HL-60 (cell line): ENCODE results near the gene TMEM255B.

Experiments
- DNase-seq, 2 experiments: peaks; one replicate each; pipeline ENCODE4 v3.0.0-alpha.2; 2010 to 2020; ENCODE audit warnings: low read depth in 1 of 2, low spot score in 1 of 2
- H3K27ac ChIP-seq: fragments of 250-450 bp; sonication (Bioruptor Pico); replicated peaks from 2 replicates; pipeline ENCODE4 v1.5.1; 2020; ENCODE audit warnings: mild to moderate bottlenecking, moderate library complexity
- H3K27me3 ChIP-seq: fragments of 250-450 bp; sonication (Bioruptor Pico); 2 replicates; pipeline ENCODE4 v1.5.1; 2021; ENCODE audit warnings: mild to moderate bottlenecking, moderate library complexity; ENCODE audit not compliant: insufficient read depth, poor library complexity, severe bottlenecking
- H3K4me3 ChIP-seq: replicated peaks from 2 replicates; pipeline ENCODE4 v1.5.1; 2011; ENCODE audit warnings: mild to moderate bottlenecking, control low read depth, low read length; ENCODE audit not compliant: insufficient read depth
- CTCF ChIP-seq: IDR thresholded peaks from one replicate; pipeline ENCODE4 v1.5.1; 2011; ENCODE audit warnings: low read length, control low read depth, inconsistent platforms; ENCODE audit not compliant: insufficient read depth
- GABPA ChIP-seq: IDR thresholded peaks from 2 replicates; pipeline ENCODE4 v1.6.1; 2012; ENCODE audit warnings: low read depth
- POLR2AphosphoS5 ChIP-seq: IDR thresholded peaks from 2 replicates; pipeline ENCODE4 v1.6.1; 2012; ENCODE audit warnings: low read depth
- SPI1 ChIP-seq: IDR thresholded peaks from 2 replicates; pipeline ENCODE4 v1.6.1; 2012; ENCODE audit warnings: low read depth, mild to moderate bottlenecking, borderline replicate concordance
- TF ChIP-seq, protein P1 (sequence below): IDR thresholded peaks from 2 replicates; pipeline ENCODE4 v1.6.1; 2012; ENCODE audit warnings: low read depth; ENCODE audit not compliant: insufficient replicate concordance

TMEM255B gene

DNA sequence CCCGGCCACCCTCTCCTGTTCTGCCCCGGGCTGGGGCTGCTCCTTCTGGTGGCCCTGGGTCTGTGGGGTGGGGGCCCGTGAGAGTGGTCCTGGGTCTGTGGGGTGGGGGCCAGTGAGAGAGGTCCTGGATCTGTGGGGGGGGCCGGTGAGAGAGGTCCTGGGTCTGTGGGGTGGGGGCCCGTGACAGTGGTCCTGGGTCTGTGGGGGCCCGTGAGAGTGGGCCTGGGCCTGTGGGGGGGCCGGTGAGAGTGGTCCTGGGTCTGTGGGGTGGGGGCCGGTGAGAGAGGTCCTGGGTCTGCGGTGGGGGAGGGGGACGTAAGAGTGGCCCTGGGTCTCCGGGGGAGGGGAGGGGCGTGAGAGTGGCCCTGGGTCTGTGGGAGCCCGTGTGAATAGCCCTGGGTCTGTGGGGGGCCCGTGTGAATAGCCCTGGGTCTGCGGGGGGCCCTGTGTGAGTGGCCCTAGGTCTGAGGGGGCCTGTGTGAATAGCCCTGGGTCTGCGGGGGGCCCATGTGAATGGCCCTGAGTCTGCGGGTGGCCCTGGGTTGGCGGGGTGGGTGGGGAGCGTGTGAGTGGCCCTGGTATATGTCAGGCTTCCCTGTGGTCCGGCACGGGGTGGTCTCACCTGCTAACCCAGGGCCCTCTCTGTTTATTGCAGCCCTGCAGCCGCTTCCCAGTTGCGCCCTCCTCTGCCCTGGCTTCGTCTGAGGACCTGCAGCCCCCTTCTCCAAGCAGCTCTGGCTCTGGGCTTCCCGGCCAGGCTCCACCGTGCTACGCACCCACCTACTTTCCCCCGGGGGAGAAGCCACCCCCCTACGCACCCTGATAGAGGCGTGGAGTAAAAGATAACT is 52.3 kb downstream of the TMEM255B start:
- no peak overlapping the region for H3K27ac ChIP-seq
- no peak overlapping the region for H3K4me3 ChIP-seq
- TF ChIP-seq GABPA (no peak), SPI1 (no peak), CTCF (no peak), POLR2AphosphoS5 (no peak)
- TF ChIP-seq, protein P1, sequence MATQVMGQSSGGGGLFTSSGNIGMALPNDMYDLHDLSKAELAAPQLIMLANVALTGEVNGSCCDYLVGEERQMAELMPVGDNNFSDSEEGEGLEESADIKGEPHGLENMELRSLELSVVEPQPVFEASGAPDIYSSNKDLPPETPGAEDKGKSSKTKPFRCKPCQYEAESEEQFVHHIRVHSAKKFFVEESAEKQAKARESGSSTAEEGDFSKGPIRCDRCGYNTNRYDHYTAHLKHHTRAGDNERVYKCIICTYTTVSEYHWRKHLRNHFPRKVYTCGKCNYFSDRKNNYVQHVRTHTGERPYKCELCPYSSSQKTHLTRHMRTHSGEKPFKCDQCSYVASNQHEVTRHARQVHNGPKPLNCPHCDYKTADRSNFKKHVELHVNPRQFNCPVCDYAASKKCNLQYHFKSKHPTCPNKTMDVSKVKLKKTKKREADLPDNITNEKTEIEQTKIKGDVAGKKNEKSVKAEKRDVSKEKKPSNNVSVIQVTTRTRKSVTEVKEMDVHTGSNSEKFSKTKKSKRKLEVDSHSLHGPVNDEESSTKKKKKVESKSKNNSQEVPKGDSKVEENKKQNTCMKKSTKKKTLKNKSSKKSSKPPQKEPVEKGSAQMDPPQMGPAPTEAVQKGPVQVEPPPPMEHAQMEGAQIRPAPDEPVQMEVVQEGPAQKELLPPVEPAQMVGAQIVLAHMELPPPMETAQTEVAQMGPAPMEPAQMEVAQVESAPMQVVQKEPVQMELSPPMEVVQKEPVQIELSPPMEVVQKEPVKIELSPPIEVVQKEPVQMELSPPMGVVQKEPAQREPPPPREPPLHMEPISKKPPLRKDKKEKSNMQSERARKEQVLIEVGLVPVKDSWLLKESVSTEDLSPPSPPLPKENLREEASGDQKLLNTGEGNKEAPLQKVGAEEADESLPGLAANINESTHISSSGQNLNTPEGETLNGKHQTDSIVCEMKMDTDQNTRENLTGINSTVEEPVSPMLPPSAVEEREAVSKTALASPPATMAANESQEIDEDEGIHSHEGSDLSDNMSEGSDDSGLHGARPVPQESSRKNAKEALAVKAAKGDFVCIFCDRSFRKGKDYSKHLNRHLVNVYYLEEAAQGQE: no peak
- no peaks in the 10 kb centered on the region for H3K27me3 ChIP-seq
- no peak for DNase-seq

GRCh38 chr13:113812178-113813040 is 53.4 kb downstream of the TMEM255B start:
- Histone ChIP-seq H3K27ac (no peak overlapping the region), H3K27me3 (no peaks in the 10 kb centered on the region), H3K4me3 (no peak overlapping the region)
- no peak for DNase-seq
- TF ChIP-seq, protein P1: no peak
- TF ChIP-seq CTCF: no peak
- no peak for TF ChIP-seq GABPA
- no peak for TF ChIP-seq POLR2AphosphoS5
- TF ChIP-seq SPI1: no peak

- DNase-seq: no peak
- Histone ChIP-seq H3K27ac (no peak overlapping the region), H3K27me3 (no peaks in the 10 kb centered on the region), H3K4me3 (no peak overlapping the region)
- TF ChIP-seq POLR2AphosphoS5 (no peak), SPI1 (no peak)
- TF ChIP-seq, protein P1: no peak
Measured at GRCh38 chr13:113813070-113813748, 54.2 kb downstream of the TMEM255B start.
